GM21528 (cell line): Measurements from ENCODE around the gene SRM.
"Not testable (repeated sequence)": the region's sequence is repeated elsewhere in the genome, so short reads cannot be mapped to it uniquely, and the experiment has no call there.

Source experiments
- ATAC-seq: cut with Tn5 transposase; IDR thresholded peaks from one replicate; pipeline ENCODE4 v1.9.1; 2021; ENCODE audit warnings: mild to moderate bottlenecking, moderate library complexity; ENCODE audit not compliant: unreplicated experiment, low FRiP score

The SRM gene

DNA sequence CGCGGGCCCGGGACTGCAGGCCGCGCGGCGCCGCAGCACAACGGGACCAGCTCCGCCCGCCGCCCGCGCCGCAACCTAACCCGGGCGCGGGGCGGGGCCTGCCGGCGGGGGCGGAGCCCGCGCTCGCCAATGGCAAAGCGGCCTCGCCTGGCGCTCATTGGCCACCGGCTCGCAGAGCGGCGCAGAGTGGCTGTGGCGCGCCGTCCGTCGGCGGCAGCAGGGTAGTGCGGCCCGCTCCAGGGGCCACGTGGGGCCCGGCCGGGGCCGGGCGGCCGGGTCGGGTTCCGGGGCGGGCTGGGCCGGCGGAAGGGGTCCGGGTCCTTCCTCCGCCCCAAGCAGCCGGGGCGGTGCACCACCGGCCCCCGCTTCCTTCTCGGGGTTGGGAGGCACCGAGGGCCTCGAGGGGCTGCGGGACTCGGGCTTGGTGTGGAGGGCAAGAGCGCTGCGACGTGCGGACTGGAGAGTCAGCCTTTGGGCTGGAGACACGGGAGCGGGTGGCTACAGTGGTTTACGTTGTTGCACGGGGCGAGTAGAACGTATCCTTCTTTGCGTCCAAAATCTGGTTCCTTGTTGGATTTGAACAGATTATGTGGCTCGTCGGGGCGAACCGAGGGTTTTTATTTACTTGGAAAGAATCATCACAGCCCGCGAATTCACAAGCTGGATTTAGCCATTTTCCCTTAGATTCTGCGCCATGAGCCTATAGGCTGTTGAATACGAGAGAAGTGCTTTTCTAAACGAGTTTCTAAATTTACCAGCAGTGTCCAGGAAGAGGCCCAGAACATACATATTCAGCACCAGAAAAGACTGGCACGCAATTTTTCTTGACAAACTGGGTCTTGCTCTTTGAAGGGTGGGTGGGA is at the start of gene SRM:
Gene SRM (minus strand): TSS at position 51 of the 863 bp plus-strand sequence. CDS start 75 bp downstream, outside the sequence.
- peak; percentile 85 for ATAC-seq

DNA sequence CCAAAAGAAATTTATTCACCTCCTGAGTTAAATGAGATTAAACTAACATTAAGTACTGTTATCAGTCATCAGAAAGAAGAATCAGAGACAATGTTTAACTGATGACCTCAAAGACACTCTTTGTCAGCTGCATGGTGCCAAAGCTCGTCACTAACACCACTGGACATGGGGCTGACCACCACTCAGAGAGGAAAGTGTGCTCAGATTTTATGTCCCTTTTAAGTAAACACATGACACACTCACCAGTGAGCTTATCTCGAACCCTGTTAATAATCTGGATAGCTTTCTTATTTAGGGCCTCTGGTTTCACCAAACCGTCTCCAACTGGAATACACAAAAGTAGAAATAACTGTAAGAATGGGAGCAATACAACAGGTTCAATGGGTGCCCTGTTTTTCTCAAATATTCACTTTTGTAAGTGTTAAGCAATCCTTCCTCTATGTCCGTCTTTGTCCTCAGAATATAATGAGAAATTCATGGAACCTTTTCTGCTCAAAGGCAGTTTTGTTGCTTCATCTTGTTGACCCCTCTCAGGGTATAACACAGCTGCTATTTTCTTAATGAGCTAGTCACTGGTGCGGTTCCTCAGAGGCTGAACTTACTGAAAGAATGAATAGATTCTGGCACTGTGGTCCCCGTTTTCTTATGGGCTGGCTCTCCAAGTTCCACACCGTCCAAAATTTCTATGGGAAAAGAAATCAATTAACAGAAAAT is 49.4 kb upstream of the SRM start:
- ATAC-seq = no peak

DNA sequence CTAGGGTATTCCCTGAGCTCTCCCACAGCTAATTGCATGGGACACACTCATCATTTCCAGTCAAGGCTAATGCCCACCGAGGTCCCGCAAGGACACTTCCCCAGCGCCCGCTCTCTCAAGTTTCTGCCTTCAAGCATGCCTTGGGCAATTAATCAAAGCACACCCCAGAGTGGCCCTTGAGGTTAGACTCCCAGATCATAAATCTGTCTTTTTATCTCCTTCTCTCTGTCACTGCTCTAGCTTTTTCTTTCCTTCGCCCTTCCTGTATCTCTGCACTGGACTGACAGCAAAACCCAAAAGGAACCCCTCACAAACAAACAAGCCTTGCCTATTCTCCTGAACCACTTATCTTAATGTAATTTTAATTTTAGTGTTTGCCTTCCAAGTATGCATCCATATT is 47.8 kb upstream of the SRM start:
- ATAC-seq = no peak

DNA sequence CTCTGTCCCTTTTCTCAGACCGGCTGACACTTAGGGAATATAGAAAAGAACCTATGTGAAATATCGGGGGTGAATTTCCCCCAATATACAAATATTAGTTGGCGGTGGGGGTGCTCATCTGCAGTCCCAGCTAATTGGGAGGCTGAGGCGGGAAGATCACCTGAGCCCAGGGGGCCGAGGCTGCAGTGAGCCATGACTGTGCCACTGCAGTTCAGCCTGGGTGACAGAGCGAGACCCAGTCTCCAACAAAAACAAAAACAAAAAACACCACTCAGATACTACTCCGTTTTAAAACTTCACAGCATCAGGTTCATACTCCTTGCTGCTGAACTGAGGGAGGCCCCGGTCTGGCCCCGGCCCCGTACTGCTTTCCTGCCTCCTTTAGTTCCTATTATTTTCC is 45.8 kb upstream of the SRM start:
- no peak for ATAC-seq

DNA sequence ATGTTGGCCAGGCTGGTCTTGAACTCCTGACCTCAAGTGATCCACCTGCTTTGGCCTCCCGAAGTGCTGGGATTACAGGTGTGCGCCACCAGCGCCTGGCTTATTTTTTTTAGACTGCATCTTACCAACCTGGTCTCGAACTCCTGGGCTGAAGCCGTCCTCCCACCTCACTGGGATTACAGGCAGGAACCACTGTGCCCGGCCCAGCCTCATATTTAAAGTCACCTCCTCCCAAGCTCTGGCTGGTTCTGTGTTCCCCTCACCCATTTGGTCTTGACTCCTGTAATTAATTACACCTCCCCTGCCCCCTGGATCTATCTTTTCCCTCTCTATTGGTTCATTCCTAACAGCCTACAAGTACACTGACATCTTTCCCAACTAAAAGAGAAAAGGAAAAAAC is 41.5 kb upstream of the SRM start:
- ATAC-seq = no peak

DNA sequence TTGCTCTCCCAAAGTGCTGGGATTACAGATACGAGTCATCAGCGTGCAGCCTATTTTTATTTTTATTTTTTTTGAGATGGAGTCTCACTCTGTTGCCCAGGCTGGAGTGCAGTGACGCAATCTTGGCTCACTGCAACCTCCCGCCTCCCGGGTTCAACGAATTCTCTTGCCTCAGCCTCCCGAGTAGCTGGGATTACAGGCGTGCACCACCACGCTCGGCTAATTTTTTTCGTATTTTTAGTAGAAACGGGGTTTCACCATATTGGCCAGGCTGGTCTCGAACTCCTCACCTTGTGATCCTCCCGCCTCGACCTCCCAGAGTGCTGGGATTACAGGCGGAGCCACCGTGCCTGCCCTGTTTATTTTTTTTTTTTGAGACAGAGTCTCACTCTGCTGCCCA is 41.0 kb upstream of the SRM start:
- ATAC-seq = not testable (repeated sequence)

DNA sequence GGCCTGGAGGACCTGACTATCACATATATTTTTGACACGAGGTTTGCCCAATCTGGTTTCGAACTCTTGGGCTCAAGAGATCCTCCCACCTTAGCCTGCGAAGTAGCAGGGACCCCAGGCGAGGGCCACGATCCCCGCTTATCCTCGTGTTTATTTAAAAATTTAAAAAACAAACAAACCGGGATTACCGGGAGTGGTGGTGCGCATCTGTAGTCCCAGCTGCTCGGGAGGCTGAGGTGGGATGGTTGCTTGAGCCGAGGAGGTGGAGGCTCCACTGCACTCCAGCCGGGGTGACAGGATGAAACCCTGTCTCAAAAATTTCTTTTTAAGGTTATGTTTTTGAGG is 40.3 kb upstream of the SRM start:
- ATAC-seq = no peak

DNA sequence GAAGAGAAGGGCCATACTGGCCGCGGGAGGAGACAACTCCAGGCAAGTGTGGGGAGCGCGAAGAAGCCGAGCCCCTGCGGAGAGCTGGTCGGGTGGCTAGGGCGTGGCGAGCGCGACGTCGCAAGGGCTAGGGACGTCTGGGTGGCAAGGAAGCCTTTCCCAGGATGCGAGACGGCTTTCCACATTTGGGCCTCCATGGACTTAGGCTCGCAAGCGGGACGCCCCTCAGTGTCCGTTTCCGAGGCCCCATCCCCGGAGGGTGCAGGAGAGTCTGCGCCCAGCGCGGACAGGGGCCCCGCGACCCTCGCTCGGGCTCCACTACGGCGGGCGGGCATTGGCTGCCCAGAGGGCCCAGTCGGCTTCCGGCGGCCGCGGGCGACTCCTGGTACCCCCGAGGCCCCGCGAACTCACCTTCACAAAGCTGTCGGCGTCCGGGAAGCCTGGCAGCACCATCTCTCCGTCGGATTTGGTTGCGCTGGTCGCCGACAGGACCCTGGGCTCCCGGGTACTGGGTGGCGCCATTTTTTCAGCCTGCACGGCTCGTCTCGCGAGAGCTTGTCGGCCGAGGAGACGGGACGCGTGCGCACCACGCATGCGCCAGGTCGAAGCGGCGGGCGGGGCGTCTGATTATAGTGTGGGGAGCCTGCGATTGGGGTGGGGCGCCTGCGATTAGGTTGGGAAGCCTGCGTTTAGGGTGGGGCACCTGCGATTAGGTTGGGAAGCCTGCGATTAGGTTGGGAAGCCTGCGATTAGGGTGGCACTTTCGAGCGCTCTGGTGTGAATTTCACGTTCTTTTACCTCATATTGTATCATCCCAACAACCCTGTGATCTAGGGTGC is 39.7 kb upstream of the SRM start, which contains the start of gene EXOSC10:
Gene EXOSC10 (minus strand): TSS at position 560 of the 839 bp plus-strand sequence. CDS start 38 bp downstream, at position 522.
- ATAC-seq = peak; percentile 90

DNA sequence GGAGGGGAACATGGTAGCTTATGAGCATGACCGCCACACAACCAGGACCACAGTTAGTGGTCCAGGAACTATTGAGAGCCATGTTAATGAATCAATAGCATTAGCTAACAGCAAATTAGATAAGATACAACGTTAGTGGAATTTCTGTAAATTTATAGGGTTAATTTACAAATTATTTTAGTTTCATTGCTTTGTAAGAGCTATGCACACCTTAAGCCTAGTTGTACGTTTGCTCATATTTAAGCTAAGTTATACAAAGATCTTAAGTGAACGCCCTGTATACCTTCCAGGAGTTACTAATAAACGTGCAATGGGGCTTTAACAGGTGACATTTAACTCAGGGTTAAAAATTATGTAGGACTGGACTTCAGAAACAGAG is 39.1 kb upstream of the SRM start:
- ATAC-seq = no peak

DNA sequence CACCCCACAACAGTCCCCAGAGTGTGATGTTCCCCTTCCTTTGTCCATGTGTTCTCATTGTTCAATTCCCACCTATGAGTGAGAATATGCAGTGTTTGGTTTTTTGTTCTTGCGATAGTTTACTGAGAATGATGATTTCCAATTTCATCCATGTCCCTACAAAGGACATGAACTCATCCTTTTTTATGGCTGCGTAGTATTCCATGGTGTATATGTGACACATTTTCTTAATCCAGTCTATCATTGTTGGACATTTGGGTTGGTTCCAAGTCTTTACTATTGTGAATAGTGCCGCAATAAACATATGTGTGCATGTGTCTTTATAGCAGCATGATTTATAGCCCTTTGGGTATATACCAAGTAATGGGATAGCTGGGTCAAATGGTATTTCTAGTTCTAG is 24.0 kb upstream of the SRM start:
- not testable (repeated sequence) for ATAC-seq

DNA sequence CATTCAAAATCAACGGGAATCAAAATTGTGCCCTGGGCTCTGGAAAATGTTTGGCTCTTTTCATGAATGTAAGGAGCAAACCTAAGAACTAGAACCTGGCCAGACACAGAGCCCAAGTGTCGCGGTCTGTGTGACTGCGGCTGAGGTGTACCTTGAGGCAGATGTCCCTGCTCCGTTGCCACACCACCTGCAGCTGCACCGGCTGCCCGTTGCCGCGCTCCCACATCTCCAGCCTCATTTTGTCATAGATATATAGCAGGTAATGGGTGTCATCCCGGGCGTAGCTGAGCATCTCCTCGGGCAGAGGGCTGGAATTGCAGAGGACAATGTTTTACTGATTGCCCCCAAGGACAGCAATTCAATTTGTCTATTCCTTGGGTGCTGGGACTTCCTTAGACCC is 21.1 kb upstream of the SRM start:
- no peak for ATAC-seq

DNA sequence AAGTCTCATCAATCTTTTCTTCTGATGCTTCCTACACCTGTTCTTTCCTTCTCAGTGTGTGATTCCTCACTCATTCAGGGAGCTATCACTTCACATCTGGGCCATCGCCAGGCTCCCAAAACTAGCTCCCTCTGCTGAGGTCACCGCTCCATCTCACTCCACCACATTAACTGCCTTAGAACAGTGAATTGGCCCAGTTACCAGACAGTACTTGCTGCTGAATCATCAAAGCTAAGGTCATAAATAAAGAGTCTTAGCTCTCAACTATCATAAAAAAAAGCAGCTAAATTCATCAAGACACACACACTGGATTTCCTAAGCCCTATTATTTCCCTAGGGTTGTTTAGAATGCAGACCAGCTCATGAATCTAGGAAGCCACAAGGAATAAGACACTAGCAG is 18.8 kb upstream of the SRM start:
- ATAC-seq = no peak

DNA sequence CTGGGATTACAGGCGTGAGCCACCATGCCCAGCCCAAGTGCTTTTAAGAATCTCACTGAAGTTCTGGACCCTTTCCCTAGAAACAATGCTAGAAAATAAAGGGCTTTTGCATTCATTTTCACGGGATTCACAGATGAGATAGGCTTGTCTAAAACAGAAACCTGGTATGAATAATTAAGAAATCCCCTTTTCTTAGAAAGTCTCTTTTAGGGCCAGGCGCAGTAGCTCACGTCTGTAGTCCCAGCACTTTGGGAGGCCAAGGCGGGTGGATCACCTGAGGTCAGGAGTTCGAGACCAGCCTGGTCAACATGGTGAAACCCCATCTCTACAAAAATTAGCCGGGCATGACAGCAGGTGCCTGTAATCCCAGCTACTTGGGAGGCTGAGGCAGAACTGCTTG is 13.6 kb upstream of the SRM start:
- ATAC-seq = not testable (repeated sequence)

DNA sequence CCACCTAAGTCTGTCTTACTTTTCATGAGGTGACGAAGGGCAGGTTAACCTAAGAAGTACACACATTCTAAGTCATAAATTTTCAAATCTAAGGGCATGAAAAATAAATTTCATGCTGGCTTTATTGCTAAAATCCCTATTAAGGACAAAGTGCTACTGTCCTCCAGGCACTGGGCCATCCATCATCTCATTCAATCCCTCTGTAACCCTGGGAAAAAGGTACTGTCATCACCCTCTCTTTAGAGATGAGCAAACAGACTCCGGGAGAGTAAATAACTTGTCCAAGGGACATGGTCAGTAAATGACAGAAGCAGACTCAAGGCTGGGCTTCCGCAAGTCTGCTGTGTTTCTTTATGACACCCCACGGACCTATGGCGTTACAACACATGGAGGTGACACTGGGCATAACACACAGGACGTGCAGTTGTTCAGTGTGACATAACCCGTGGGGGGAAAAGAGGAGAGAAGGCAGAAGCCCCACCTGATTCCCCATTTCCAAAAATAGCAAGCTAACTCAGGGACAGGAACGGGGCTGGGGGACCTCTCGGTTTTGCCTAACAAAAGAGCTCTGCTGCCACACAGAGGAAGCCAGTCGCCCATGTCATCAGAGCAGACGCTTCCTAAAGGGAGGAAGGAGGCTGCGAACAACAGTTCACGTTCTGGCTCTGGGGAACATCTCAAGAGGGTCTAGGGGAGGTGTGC is 12.5 kb upstream of the SRM start:
- ATAC-seq = no peak

DNA sequence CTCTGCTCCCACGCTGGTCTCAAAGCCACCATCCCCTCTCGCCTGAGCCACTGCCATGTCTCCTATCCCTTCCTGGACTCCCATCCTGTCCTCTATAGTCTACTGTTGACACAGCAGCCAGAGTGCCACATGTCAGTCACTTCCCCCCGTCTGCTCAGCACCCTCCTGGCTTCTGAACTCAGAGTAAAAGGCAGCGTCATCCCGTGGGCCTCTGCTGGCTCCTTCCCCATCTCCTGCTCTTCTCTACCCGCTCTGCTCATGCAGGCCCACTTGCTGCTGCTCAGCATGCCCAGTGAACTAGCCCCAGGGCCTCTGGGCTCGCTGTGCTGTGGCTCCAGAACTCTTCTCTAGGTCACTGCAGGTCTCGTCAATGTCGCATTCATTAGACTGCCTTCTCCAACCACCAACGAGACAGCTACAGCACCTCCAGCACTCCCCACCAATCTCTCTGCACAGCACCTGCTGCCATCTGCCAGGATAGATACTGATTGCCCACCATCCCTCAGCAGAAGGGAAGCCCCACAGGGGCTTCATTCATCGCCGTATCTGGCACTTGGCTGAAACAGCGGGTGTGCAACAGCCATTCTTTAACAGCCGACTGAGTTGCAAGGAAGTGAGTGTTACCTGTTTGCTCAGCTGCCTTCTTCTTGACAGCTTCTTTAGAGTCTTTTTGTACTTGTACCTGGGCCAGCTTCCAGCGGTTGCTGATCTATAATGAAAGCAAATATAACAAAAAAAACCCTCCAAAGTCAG is 11.8 kb upstream of the SRM start:
- no peak for ATAC-seq

DNA sequence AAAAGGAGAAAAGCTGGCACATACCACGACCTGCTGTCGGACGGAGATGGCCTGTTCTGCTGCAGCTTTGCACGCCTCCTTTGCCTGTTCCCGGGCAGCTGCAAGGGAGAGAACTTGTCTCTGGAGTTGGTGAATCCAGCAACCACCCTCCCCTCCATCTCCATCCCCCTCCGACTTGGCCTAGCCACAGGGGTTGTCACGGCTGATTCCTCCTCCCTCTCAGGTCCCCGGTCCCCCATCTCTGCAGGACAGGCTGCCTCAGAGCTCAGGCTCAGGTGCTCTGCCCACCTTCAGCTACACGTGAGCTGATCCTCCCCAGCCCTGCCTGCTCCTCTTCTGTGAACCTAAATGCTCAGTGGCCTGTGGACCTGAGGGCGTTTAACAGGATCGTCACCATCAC is 11.1 kb upstream of the SRM start:
- no peak for ATAC-seq

DNA sequence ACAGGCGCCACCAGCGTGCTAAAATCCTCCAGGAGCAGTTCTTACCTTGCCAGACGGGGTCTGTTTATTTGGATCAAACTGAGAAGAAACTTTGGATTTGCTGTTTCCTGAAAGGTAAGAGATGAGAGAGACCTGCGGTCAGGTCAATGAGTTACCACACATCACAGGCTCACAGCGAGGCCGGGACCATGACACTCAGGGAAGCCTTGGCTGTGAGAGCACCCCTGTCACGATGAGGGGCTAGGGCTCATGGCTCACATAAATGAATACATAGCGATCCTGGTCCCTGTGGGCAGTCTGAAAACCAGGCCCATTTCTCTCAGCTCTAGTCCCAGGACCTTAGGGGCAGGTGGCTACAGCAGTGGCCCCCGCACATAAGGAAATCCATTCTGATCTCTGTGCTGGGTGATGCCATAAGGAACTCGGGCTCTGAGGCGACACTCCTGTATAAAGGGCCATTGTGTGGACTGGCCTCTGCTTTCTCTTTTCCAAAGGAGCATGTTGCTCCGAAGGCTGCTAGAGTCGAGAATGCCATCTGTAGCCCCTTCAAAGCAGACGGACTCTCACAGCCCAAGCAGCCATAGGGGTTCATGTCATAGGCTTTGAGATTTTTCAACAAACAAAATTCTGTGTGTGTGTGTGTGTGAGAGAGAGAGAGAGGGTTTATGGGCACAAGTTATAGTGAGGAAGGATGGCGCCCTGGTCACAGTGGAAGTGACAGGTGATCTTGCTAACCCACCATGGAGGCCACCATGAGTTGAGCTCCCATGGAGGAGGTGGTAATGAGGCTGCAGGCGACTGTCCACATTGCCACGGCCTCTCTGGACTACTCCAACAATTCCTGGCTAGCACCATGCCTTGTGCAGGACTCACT is 9.0 kb upstream of the SRM start:
- ATAC-seq = no peak

DNA sequence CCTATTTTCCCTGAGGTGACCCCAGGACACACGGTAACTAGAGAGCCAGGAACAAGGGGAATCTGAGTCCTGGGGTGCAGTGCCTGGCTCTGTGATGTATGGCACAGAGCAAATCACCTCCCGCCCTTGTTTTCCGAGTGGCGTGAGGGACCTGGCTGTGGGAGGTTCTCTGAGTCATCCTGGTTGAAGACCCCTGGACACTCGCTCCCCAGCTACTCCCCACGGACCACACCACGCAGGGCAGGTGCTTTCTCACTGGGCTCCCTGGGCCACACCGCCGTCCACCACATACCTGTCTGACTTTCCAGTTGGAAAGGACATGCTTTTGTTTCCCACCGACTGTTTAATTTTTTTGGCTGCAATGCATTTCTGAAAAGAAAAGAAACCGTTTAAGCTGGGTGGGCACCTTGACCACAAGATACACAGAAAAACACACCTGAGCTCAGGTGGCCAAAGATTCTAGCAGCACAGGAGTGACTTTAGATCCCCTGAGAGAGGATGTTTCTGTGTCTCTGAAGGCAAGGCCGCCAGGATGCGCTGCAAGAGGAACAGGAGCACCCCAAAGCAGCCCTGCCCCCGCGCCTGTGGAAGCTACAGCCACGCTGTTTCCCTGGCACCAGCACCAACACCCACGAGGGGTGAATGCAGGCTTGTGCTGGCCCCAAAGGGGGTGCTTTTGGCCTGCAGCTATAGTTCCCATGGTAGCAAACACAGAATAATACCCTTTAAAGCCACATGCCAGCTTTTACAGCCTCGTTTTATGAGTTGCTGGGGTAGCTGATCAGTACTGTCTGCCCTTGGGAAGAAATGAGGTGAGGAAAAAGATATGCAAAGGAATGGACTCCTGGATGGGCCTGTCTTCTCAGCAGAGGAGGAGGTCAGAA is 8.1 kb upstream of the SRM start:
- ATAC-seq = no peak
